HL-60 (cell line): Measurements from ENCODE around the gene PTPRD.

Experiments used
- DNase-seq, 2 experiments: peaks; one replicate each; pipeline ENCODE4 v3.0.0-alpha.2; 2010 to 2020; ENCODE audit warnings: low read depth in 1 of 2, low spot score in 1 of 2
- H3K27ac ChIP-seq: fragments of 250-450 bp; sonication (Bioruptor Pico); replicated peaks from 2 replicates; pipeline ENCODE4 v1.5.1; 2020; ENCODE audit warnings: mild to moderate bottlenecking, moderate library complexity
- H3K27me3 ChIP-seq: fragments of 250-450 bp; sonication (Bioruptor Pico); 2 replicates; pipeline ENCODE4 v1.5.1; 2021; ENCODE audit warnings: mild to moderate bottlenecking, moderate library complexity; ENCODE audit not compliant: insufficient read depth, poor library complexity, severe bottlenecking
- H3K4me3 ChIP-seq: replicated peaks from 2 replicates; pipeline ENCODE4 v1.5.1; 2011; ENCODE audit warnings: mild to moderate bottlenecking, control low read depth, low read length; ENCODE audit not compliant: insufficient read depth
- GABPA ChIP-seq: IDR thresholded peaks from 2 replicates; pipeline ENCODE4 v1.6.1; 2012; ENCODE audit warnings: low read depth
- POLR2AphosphoS5 ChIP-seq: IDR thresholded peaks from 2 replicates; pipeline ENCODE4 v1.6.1; 2012; ENCODE audit warnings: low read depth
- SPI1 ChIP-seq: IDR thresholded peaks from 2 replicates; pipeline ENCODE4 v1.6.1; 2012; ENCODE audit warnings: low read depth, mild to moderate bottlenecking, borderline replicate concordance
- TF ChIP-seq, protein P1 (sequence below): IDR thresholded peaks from 2 replicates; pipeline ENCODE4 v1.6.1; 2012; ENCODE audit warnings: low read depth; ENCODE audit not compliant: insufficient replicate concordance
- TF ChIP-seq, protein P2 (sequence below): IDR thresholded peaks from one replicate; pipeline ENCODE4 v1.5.1; 2011; ENCODE audit warnings: low read length, control low read depth, inconsistent platforms; ENCODE audit not compliant: insufficient read depth

Gene PTPRD

DNA sequence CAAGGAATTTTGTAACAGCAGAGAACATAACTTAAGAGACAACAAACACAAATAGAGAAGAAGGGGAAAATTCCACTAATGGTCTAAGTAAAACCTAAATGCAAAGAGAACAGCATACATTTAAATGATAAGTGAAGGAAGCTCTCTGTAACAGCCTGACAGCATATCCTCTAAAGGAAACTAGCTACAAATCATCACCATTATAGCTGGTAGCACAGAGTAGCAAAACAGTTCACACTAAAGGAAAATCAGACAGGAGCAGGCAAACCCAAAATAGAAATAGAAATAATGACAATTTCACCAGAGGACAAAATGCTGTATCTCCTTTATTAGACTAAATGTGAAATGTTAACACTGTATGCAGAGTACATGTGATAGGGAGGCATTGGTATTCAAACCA is 532.8 kb downstream of the PTPRD start:
- TF ChIP-seq, protein P1, sequence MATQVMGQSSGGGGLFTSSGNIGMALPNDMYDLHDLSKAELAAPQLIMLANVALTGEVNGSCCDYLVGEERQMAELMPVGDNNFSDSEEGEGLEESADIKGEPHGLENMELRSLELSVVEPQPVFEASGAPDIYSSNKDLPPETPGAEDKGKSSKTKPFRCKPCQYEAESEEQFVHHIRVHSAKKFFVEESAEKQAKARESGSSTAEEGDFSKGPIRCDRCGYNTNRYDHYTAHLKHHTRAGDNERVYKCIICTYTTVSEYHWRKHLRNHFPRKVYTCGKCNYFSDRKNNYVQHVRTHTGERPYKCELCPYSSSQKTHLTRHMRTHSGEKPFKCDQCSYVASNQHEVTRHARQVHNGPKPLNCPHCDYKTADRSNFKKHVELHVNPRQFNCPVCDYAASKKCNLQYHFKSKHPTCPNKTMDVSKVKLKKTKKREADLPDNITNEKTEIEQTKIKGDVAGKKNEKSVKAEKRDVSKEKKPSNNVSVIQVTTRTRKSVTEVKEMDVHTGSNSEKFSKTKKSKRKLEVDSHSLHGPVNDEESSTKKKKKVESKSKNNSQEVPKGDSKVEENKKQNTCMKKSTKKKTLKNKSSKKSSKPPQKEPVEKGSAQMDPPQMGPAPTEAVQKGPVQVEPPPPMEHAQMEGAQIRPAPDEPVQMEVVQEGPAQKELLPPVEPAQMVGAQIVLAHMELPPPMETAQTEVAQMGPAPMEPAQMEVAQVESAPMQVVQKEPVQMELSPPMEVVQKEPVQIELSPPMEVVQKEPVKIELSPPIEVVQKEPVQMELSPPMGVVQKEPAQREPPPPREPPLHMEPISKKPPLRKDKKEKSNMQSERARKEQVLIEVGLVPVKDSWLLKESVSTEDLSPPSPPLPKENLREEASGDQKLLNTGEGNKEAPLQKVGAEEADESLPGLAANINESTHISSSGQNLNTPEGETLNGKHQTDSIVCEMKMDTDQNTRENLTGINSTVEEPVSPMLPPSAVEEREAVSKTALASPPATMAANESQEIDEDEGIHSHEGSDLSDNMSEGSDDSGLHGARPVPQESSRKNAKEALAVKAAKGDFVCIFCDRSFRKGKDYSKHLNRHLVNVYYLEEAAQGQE, result no peak
- no peak for TF ChIP-seq SPI1
- no peak for DNase-seq
- Histone ChIP-seq H3K27ac (no peak overlapping the region), H3K27me3 (no peaks in the 10 kb centered on the region), H3K4me3 (no peak overlapping the region)

DNA sequence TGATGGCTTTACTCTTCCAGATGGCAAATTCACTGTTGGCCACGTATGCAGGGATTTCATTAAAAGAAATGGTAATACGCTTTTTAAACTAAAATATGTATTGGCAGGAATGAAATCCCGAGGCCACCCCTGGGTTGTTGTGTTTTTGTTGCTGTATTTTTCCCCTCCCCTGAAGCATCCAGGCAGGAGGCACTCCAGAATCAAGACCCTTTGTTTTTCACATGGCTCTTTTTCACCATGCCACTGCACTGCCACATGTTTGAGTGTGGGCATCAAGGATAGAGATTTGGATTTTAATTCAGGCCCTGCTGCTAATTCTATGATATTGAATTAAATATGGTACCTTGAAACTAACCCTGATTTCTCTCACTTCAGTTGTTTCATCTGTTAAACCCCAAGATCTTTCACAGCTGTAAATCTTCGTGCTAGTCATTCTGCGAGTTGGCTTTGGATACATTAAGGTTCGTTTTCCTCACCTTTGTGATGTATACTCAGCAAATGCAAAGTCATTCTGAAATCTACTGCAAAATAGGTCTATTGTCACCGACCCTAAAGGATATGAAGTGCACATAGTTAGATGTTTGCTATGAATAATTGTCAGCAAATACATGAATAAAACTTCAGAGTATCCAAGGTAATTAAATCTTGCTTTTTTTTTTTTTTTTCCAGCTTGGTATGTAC is 533.4 kb downstream of the PTPRD start:
- TF ChIP-seq SPI1 (no peak), POLR2AphosphoS5 (no peak), GABPA (no peak)
- TF ChIP-seq, protein P1, result no peak
- TF ChIP-seq, protein P2, sequence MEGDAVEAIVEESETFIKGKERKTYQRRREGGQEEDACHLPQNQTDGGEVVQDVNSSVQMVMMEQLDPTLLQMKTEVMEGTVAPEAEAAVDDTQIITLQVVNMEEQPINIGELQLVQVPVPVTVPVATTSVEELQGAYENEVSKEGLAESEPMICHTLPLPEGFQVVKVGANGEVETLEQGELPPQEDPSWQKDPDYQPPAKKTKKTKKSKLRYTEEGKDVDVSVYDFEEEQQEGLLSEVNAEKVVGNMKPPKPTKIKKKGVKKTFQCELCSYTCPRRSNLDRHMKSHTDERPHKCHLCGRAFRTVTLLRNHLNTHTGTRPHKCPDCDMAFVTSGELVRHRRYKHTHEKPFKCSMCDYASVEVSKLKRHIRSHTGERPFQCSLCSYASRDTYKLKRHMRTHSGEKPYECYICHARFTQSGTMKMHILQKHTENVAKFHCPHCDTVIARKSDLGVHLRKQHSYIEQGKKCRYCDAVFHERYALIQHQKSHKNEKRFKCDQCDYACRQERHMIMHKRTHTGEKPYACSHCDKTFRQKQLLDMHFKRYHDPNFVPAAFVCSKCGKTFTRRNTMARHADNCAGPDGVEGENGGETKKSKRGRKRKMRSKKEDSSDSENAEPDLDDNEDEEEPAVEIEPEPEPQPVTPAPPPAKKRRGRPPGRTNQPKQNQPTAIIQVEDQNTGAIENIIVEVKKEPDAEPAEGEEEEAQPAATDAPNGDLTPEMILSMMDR, result no peak
- H3K4me3 ChIP-seq, result no peak overlapping the region
- no peaks in the 10 kb centered on the region for H3K27me3 ChIP-seq
- no peak for DNase-seq
- no peak overlapping the region for H3K27ac ChIP-seq

DNA sequence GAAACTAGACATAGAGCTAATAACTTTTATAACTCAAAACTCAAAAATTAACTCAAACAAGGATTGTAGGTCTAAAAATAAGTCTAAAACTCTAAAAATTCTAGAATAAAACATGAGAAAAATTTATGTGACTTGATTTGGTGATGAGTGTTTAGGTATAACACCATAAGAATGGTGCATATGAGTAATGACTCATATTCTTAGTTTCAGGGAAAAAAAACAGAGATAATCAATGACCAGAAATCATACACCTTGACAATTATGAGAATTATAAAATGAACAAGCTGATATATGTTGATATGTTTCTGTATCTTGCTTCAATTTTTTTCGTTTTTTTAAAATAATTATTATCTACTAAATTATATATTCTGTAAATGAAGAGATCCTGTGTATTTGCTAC is 541.2 kb downstream of the PTPRD start:
- TF ChIP-seq, protein P2, result no peak
- TF ChIP-seq, protein P1, result no peak
- TF ChIP-seq POLR2AphosphoS5 (no peak), GABPA (no peak), SPI1 (no peak)
- Histone ChIP-seq H3K27me3 (no peaks in the 10 kb centered on the region), H3K4me3 (no peak overlapping the region), H3K27ac (no peak overlapping the region)
- DNase-seq, result no peak
